ENCODE data around the gene ARID5B.

The ARID5B gene

DNA sequence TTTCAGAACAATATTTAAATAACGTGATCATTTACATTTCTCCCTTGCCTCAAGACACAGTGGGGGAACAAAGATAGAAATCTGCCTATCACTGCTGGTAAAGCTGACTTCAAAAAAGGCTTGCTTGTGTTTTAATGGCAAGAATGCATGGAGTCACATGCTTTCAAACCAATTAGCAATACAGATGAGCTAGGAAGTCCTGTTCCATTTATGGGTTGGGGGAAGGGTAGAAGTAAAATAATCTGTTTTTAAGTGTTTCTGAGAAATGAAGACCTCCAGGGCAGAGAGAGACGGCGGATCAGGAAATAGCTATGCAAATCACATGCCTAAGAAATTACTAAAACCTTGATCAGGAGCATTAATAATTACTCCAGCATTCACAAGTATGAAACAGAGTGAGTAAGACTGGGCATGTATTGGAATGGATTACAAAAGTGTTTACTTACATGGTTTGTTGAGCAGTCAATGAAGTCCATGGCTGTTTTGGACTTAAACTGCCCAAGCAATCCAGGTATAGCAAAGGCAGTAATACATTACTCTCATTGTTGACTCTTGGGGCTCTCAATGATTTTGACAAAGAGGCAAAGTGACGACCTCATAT lies 142.0 kb downstream of the ARID5B start:
- Histone ChIP-seq H3K36me3 (no peaks in the 10 kb centered on the region), H3K4me3 (ENCODE audit: low read depth, low read length) (no peak overlapping the region), H3K9me3 (ENCODE audit: severe bottlenecking) (no peaks in the 10 kb centered on the region), H3K27me3 (ENCODE audit: insufficient read depth, low read depth, severe bottlenecking) (no peaks in the 10 kb centered on the region), H3K27ac (no peak overlapping the region)
- TF ChIP-seq, protein P1, sequence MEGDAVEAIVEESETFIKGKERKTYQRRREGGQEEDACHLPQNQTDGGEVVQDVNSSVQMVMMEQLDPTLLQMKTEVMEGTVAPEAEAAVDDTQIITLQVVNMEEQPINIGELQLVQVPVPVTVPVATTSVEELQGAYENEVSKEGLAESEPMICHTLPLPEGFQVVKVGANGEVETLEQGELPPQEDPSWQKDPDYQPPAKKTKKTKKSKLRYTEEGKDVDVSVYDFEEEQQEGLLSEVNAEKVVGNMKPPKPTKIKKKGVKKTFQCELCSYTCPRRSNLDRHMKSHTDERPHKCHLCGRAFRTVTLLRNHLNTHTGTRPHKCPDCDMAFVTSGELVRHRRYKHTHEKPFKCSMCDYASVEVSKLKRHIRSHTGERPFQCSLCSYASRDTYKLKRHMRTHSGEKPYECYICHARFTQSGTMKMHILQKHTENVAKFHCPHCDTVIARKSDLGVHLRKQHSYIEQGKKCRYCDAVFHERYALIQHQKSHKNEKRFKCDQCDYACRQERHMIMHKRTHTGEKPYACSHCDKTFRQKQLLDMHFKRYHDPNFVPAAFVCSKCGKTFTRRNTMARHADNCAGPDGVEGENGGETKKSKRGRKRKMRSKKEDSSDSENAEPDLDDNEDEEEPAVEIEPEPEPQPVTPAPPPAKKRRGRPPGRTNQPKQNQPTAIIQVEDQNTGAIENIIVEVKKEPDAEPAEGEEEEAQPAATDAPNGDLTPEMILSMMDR (IDR thresholded peaks at IDR 0.05; ENCODE audit: low read depth, low read length) = no peak
- no peak for DNase-seq

DNA sequence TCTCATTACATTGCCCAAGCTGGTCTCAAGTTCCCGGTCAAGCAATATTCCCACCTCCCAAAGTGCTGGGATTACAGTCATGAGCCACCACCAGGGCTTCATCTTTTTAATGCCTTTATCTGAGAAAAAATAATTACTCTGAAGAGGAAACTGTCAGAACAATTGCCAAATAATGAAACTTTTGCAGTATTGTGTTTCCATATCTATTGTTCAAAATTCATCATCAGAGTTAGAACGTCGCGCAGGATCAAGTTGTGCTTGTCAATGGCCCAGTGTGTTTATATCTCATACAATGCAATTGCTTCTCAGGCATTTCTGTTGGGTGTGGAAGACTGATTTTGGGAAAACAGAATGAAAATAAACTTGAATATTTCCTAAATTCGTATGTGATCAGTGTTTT lies 143.1 kb downstream of the ARID5B start:
- no peaks in the 10 kb centered on the region for H3K9me3 ChIP-seq (ENCODE audit: severe bottlenecking)
- H3K27me3 ChIP-seq (ENCODE audit: insufficient read depth, low read depth, severe bottlenecking) = no peaks in the 10 kb centered on the region
- TF ChIP-seq, protein P1 (IDR thresholded peaks at IDR 0.05; ENCODE audit: low read depth, low read length) = no peak
- DNase-seq = no peak
- H3K27ac ChIP-seq = no peak overlapping the region
- no peaks in the 10 kb centered on the region for H3K36me3 ChIP-seq
- no peak overlapping the region for H3K4me3 ChIP-seq (ENCODE audit: low read depth, low read length)

DNA sequence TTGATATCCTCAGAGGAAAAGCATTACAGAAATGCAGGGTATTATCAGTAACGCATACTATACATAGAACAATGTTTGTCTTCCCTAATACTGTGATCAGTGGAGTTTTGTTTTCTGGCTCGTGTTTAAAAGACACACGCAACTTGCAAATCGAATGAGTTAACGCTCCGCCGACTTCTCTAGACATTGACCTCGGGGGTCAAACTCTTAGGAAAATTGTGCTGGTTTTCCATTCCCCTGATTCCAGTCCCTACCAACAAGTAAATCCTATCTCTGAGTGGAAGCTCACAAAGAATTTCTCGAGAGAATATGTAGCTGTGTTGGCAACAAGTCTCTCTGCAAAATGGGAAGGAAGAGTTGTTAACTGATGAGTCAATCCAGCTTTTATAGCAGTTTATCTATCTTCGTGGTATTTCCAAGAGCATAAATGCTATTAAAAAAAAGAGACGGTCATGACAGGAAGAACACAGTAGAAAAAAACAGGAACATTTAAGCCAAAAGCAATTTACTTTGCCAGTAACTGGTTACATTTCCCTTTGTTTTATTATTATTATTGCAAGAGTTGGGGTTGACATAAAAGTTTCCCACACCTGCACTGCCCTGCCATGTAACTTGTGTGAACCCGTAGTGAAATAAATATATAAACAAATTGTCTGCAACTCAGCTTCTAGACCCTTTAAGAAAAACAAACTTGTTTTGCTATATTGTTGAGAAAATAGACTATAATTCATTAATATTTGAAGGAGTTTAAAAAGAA lies 144.4 kb downstream of the ARID5B start:
- no peak for DNase-seq
- Histone ChIP-seq H3K36me3 (no peaks in the 10 kb centered on the region), H3K4me3 (ENCODE audit: low read depth, low read length) (no peak overlapping the region), H3K9me3 (ENCODE audit: severe bottlenecking) (no peaks in the 10 kb centered on the region), H3K27me3 (ENCODE audit: insufficient read depth, low read depth, severe bottlenecking) (no peaks in the 10 kb centered on the region), H3K27ac (no peak overlapping the region)
- TF ChIP-seq, protein P1 (IDR thresholded peaks at IDR 0.05; ENCODE audit: low read depth, low read length) = no peak

DNA sequence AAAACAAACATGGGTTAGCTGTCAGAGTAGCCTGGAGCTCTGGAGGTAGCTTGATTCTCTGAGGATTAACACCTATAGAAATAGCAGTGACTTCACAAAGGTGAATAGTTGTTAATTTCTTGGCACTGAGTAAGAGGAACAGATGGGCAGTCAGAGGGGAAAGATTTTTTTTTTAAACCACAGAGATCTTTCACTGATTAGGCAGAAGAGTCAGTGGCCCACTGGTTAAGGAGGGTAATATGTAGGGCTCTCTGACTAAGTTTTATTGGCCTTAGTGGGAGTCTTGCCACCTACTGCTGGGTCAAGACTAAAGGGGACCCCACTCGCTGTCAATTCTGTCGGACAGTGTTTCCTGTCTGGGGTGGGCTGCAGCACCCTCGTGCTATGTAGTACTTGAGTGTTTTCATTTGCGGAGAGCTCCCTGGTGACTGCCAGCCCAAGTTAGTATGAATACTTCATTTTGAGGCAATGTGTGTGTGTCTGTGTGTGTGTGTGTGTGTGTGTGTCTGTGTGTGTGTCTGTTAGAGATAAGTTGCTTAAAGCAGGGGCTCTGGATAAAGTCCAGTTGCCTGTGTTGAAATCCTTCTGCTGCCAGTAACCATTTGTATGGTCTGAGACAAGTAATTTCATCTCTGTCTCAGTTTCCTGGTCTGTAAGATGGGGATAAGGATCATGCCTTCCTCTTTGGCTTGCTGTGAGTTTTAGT lies 145.2 kb downstream of the ARID5B start:
- Histone ChIP-seq H3K27me3 (ENCODE audit: insufficient read depth, low read depth, severe bottlenecking) (no peaks in the 10 kb centered on the region), H3K27ac (no peak overlapping the region), H3K4me3 (ENCODE audit: low read depth, low read length) (no peak overlapping the region), H3K36me3 (no peaks in the 10 kb centered on the region), H3K9me3 (ENCODE audit: severe bottlenecking) (no peaks in the 10 kb centered on the region)
- TF ChIP-seq, protein P1 (IDR thresholded peaks at IDR 0.05; ENCODE audit: low read depth, low read length) = no peak
- DNase-seq = no peak

DNA sequence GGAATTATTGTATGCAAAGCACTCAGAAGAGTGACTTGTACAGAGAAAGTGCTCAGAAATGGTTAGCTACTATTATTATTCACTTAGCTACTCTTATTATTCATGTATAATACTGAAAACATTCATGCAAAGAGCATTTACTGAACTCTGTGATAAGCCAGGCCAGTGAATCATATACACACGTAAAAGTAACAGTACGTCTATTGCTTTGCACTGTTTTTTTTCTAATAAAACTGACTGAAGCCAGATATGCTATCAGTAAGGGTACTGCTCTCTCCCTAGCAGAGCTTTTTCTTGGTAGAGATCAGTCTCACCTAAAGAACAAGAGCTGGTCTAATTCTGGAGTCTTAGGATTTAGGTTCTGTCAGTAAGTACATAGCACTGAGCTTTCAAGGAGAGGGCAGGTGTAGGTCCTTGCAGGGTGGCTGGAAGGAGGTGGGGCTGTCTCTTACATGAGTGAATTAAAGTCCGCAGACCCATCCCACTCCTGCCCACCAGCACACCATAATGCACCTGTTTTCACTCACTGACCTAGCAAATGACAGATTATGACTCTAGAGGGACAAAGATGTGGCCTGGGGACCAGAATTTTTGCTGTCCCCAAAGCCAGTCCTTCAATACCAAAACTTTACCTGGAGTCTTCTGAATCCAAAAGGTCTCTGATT lies 145.9 kb downstream of the ARID5B start:
- H3K4me3 ChIP-seq (ENCODE audit: low read depth, low read length) = no peak overlapping the region
- DNase-seq = no peak
- H3K36me3 ChIP-seq = no peaks in the 10 kb centered on the region
- H3K27me3 ChIP-seq (ENCODE audit: insufficient read depth, low read depth, severe bottlenecking) = no peaks in the 10 kb centered on the region
- no peak overlapping the region for H3K27ac ChIP-seq
- TF ChIP-seq, protein P1 (IDR thresholded peaks at IDR 0.05; ENCODE audit: low read depth, low read length) = no peak
- no peaks in the 10 kb centered on the region for H3K9me3 ChIP-seq (ENCODE audit: severe bottlenecking)

Measured in WERI-Rb-1 (cell line).